ENCODE measurements around the gene ADM. TPM values are rescaled to one million over a fixed set of nuclear protein-coding genes. Genes with fewer than 3 reads are reported as not detected.
"Not testable (repeated sequence)": the region's sequence is repeated elsewhere in the genome, so short reads cannot be mapped to it uniquely, and the experiment has no call there.

Gene ADM
- 24.5 TPM for total RNA-seq
- long read RNA-seq, transcript ADM-201 (4 exons, 1,885 nt), result major isoform, 15 of 19 reads
- long read RNA-seq, partial matches to known transcripts, result 0 of 19 reads
- long read RNA-seq, other reads (novel, unspliced or antisense), result 3 of 19 reads

- peak; percentile 62 for ATAC-seq
- Histone ChIP-seq H3K9me3 (no peaks in the 10 kb centered on the region), H3K4me3 (peak within 1 kb of the TSS; percentile 66), H3K36me3 (no peaks in the 10 kb centered on the region), H3K4me1 (peaks cover 63% of the 10 kb centered on the region), H3K27ac (peak within 1 kb of the TSS; percentile 79), H3K27me3 (peaks cover 2% of the 10 kb centered on the region)
- intact Hi-C loops (cut with DNase I), result loop anchor here (5.0 to 10.0 kb wide), 2 partner anchors 100 to 547 kb away; no protein-coding TSS in a partner anchor
- DNase-seq, result peak; percentile 91
- peak; percentile 50 for TF ChIP-seq CTCF (IDR thresholded peaks at IDR 0.05)
Measured at GRCh38 chr11:10304495-10305261, at the start of gene ADM. Gene ADM, plus strand, starts transcription at chr11:10305073. Its CDS starts 628 bp downstream, at chr11:10305701.

GRCh38 chr11:10255388-10256125 lies 49.3 kb upstream of the ADM start:
- H3K27ac ChIP-seq, result no peak overlapping the region
- no peak for DNase-seq
- H3K4me3 ChIP-seq, result no peak overlapping the region
- no peak for TF ChIP-seq CTCF (IDR thresholded peaks at IDR 0.05)
- H3K36me3 ChIP-seq, result no peaks in the 10 kb centered on the region
- no peaks in the 10 kb centered on the region for H3K27me3 ChIP-seq
- ATAC-seq, result no peak
- intact Hi-C loops (cut with DNase I), result no loop called here
- H3K9me3 ChIP-seq, result no peaks in the 10 kb centered on the region
- peaks cover 3% of the 10 kb centered on the region for H3K4me1 ChIP-seq

GRCh38 chr11:10257478-10257877 lies 47.4 kb upstream of the ADM start:
- ATAC-seq (no peak), DNase-seq (no peak)
- H3K27ac ChIP-seq, result no peak overlapping the region
- no peaks in the 10 kb centered on the region for H3K27me3 ChIP-seq
- H3K36me3 ChIP-seq, result no peaks in the 10 kb centered on the region
- H3K4me1 ChIP-seq, result peaks cover 3% of the 10 kb centered on the region
- TF ChIP-seq CTCF (IDR thresholded peaks at IDR 0.05), result no peak
- intact Hi-C loops (cut with DNase I), result no loop called here
- H3K4me3 ChIP-seq, result no peak overlapping the region
- no peaks in the 10 kb centered on the region for H3K9me3 ChIP-seq

GRCh38 chr11:10261821-10262220 lies 43.1 kb upstream of the ADM start:
- no peaks in the 10 kb centered on the region for H3K4me1 ChIP-seq
- no peaks in the 10 kb centered on the region for H3K36me3 ChIP-seq
- no peaks in the 10 kb centered on the region for H3K9me3 ChIP-seq
- H3K4me3 ChIP-seq, result no peak overlapping the region
- H3K27me3 ChIP-seq, result no peaks in the 10 kb centered on the region
- no peak for TF ChIP-seq CTCF (IDR thresholded peaks at IDR 0.05)
- DNase-seq (no peak), ATAC-seq (no peak)
- no peak overlapping the region for H3K27ac ChIP-seq
- intact Hi-C loops (cut with DNase I), result no loop called here

- Histone ChIP-seq H3K27me3 (no peaks in the 10 kb centered on the region), H3K27ac (no peak overlapping the region), H3K9me3 (no peaks in the 10 kb centered on the region), H3K4me3 (no peak overlapping the region), H3K36me3 (no peaks in the 10 kb centered on the region), H3K4me1 (no peaks in the 10 kb centered on the region)
- intact Hi-C loops (cut with DNase I), result no loop called here
- no peak for DNase-seq
- peak; percentile 20 for ATAC-seq
- no peak for TF ChIP-seq CTCF (IDR thresholded peaks at IDR 0.05)
Measured at GRCh38 chr11:10263929-10264328, 40.9 kb upstream of the ADM start.

- DNase-seq; H3K9me3 ChIP-seq; H3K4me3 ChIP-seq; H3K27ac ChIP-seq; H3K4me1 ChIP-seq; H3K36me3 ChIP-seq; H3K27me3 ChIP-seq; intact Hi-C loops (cut with DNase I); ATAC-seq: not testable (repeated sequence)
Measured at GRCh38 chr11:10264716-10265115, 40.2 kb upstream of the ADM start.
